Activated T-cell treated with anti-CD3 and anti-CD28 coated beads, Interleukin-2, amount 50 U/mL, for 24 hours (primary cell): ENCODE measurements around the gene NKAPL.

Source experiments
- DNase-seq: peaks from one replicate; pipeline ENCODE4 v3.0.0-alpha.2; 2020
- H3K27ac Mint-ChIP-seq: 2 replicates; pipeline ENCODE4 v1.8.0; 2020; ENCODE audit warnings: mild to moderate bottlenecking, mixed read lengths
- H3K27me3 Mint-ChIP-seq: 2 replicates; pipeline ENCODE4 v1.8.0; 2020; ENCODE audit warnings: mixed read lengths
- H3K36me3 Mint-ChIP-seq: 2 replicates; pipeline ENCODE4 v1.8.0; 2020; ENCODE audit warnings: low read depth, mixed read lengths
- H3K4me1 Mint-ChIP-seq: 2 replicates; pipeline ENCODE4 v1.8.0; 2020; ENCODE audit warnings: low read depth, mixed read lengths
- H3K4me3 Mint-ChIP-seq: 2 replicates; pipeline ENCODE4 v1.8.0; 2020; ENCODE audit warnings: mild to moderate bottlenecking, moderate library complexity, mixed read lengths
- H3K9me3 Mint-ChIP-seq: 2 replicates; pipeline ENCODE4 v1.8.0; 2020; ENCODE audit warnings: mixed read lengths

NKAPL gene

GRCh38 chr6:28258877-28259777 is at the start of gene NKAPL:
Gene NKAPL, plus strand, starts transcription at chr6:28259297. Its CDS starts 75 bp downstream, at chr6:28259372.
- peaks cover 13% of the 10 kb centered on the region for H3K9me3 Mint-ChIP-seq
- peak within 1 kb of the TSS; percentile 50 for H3K27ac Mint-ChIP-seq
- DNase-seq = peak; percentile 81
- H3K36me3 Mint-ChIP-seq = peaks cover 10% of the 10 kb centered on the region
- H3K27me3 Mint-ChIP-seq = peaks cover 4% of the 10 kb centered on the region
- H3K4me3 Mint-ChIP-seq = peak within 1 kb of the TSS; percentile 35
- peaks cover 13% of the 10 kb centered on the region for H3K4me1 Mint-ChIP-seq

- no peak overlapping the region for H3K4me3 Mint-ChIP-seq
- H3K36me3 Mint-ChIP-seq = no peaks in the 10 kb centered on the region
- no peak overlapping the region for H3K27ac Mint-ChIP-seq
- peaks cover 6% of the 10 kb centered on the region for H3K9me3 Mint-ChIP-seq
- DNase-seq = no peak
- peaks cover 92% of the 10 kb centered on the region for H3K27me3 Mint-ChIP-seq
- H3K4me1 Mint-ChIP-seq = peaks cover 31% of the 10 kb centered on the region
Observed at GRCh38 chr6:28209753-28210535, 49.2 kb upstream of the NKAPL start.

- peaks cover 3% of the 10 kb centered on the region for H3K9me3 Mint-ChIP-seq
- no peak for DNase-seq
Observed at GRCh38 chr6:28211840-28212509, 47.1 kb upstream of the NKAPL start.

GRCh38 chr6:28212510-28213212 is 46.4 kb upstream of the NKAPL start:
- Mint-ChIP-seq H3K9me3 (no peaks in the 10 kb centered on the region), H3K27ac (peak overlapping the region; percentile 93), H3K36me3 (no peaks in the 10 kb centered on the region), H3K27me3 (peaks cover 91% of the 10 kb centered on the region), H3K4me1 (peaks cover 25% of the 10 kb centered on the region), H3K4me3 (peak overlapping the region; percentile 73)
- DNase-seq = peak; percentile 79

More at GRCh38 chr6:28211840-28212509, 47.1 kb upstream of the NKAPL start:
- H3K27ac Mint-ChIP-seq = no peak overlapping the region
- peaks cover 31% of the 10 kb centered on the region for H3K4me1 Mint-ChIP-seq
- peak overlapping the region; percentile 73 for H3K4me3 Mint-ChIP-seq
- no peaks in the 10 kb centered on the region for H3K36me3 Mint-ChIP-seq
- peaks cover 92% of the 10 kb centered on the region for H3K27me3 Mint-ChIP-seq

GRCh38 chr6:28213213-28213523 is 45.9 kb upstream of the NKAPL start:
- DNase-seq = no peak
- Mint-ChIP-seq H3K27ac (no peak overlapping the region), H3K36me3 (no peaks in the 10 kb centered on the region), H3K9me3 (no peaks in the 10 kb centered on the region), H3K4me3 (peak overlapping the region; percentile 73), H3K27me3 (peaks cover 91% of the 10 kb centered on the region), H3K4me1 (peaks cover 23% of the 10 kb centered on the region)

GRCh38 chr6:28215425-28215824 is 43.7 kb upstream of the NKAPL start:
- Mint-ChIP-seq H3K36me3 (no peaks in the 10 kb centered on the region), H3K4me1 (peaks cover 26% of the 10 kb centered on the region), H3K27ac (no peak overlapping the region), H3K9me3 (no peaks in the 10 kb centered on the region), H3K27me3 (peaks cover 90% of the 10 kb centered on the region), H3K4me3 (no peak overlapping the region)
- no peak for DNase-seq

- peaks cover 90% of the 10 kb centered on the region for H3K27me3 Mint-ChIP-seq
- no peaks in the 10 kb centered on the region for H3K9me3 Mint-ChIP-seq
- peaks cover 15% of the 10 kb centered on the region for H3K4me1 Mint-ChIP-seq
- no peak for DNase-seq
- H3K27ac Mint-ChIP-seq = no peak overlapping the region
- peak overlapping the region; percentile 76 for H3K4me3 Mint-ChIP-seq
- no peaks in the 10 kb centered on the region for H3K36me3 Mint-ChIP-seq
Observed at GRCh38 chr6:28217890-28218289, 41.2 kb upstream of the NKAPL start.

GRCh38 chr6:28218312-28219248 is 40.5 kb upstream of the NKAPL start:
- H3K9me3 Mint-ChIP-seq = no peaks in the 10 kb centered on the region
- peaks cover 12% of the 10 kb centered on the region for H3K4me1 Mint-ChIP-seq
- H3K27ac Mint-ChIP-seq = no peak overlapping the region
- H3K36me3 Mint-ChIP-seq = no peaks in the 10 kb centered on the region
- DNase-seq = peak; percentile 54
- peaks cover 90% of the 10 kb centered on the region for H3K27me3 Mint-ChIP-seq
- peak overlapping the region; percentile 76 for H3K4me3 Mint-ChIP-seq

GRCh38 chr6:28220257-28221133 is 38.6 kb upstream of the NKAPL start:
- H3K4me1 Mint-ChIP-seq = peaks cover 20% of the 10 kb centered on the region
- no peaks in the 10 kb centered on the region for H3K36me3 Mint-ChIP-seq
- no peak overlapping the region for H3K27ac Mint-ChIP-seq
- H3K4me3 Mint-ChIP-seq = no peak overlapping the region
- H3K27me3 Mint-ChIP-seq = peaks cover 90% of the 10 kb centered on the region
- no peaks in the 10 kb centered on the region for H3K9me3 Mint-ChIP-seq
- DNase-seq = no peak

GRCh38 chr6:28224131-28225055 is 34.7 kb upstream of the NKAPL start:
- Mint-ChIP-seq H3K9me3 (no peaks in the 10 kb centered on the region), H3K27ac (no peak overlapping the region), H3K27me3 (peaks cover 63% of the 10 kb centered on the region), H3K36me3 (peaks cover 5% of the 10 kb centered on the region), H3K4me1 (peaks cover 13% of the 10 kb centered on the region), H3K4me3 (peak overlapping the region; percentile 86)
- DNase-seq = no peak

- Mint-ChIP-seq H3K36me3 (peaks cover 5% of the 10 kb centered on the region), H3K4me1 (peaks cover 13% of the 10 kb centered on the region), H3K9me3 (no peaks in the 10 kb centered on the region), H3K27ac (peak within 1 kb of the TSS; percentile 70), H3K4me3 (peak within 1 kb of the TSS; percentile 86), H3K27me3 (peaks cover 55% of the 10 kb centered on the region)
- peak; percentile 71 for DNase-seq
Observed at GRCh38 chr6:28225056-28225834, 33.9 kb upstream of the NKAPL start, which contains the start of gene ZSCAN9. Gene ZSCAN9, plus strand, starts transcription at chr6:28225275. Its CDS starts 1,810 bp downstream, at chr6:28227085.
